RWPE2 (cell line): ENCODE data around the gene ALK.

ENCODE experiments used
- ATAC-seq: fragments of 200-7000 bp; cut with Tn5 transposase; 3 replicates; pipeline ENCODE4 v1.9.1; 2021; ENCODE audit warnings: low read depth
- DNase-seq: peaks from one replicate; pipeline ENCODE4 v3.0.0-alpha.2; 2020; ENCODE audit warnings: low spot score
- H3K27ac ChIP-seq: fragments of 450-650 bp; 2 replicates; pipeline ENCODE4 v1.5.1; 2017; ENCODE audit warnings: mild to moderate bottlenecking; ENCODE audit not compliant: poor library complexity, severe bottlenecking
- H3K27me3 ChIP-seq: fragments of 250-450 bp; sonication (Bioruptor Pico); 2 replicates; pipeline ENCODE4 v1.5.1; 2021; ENCODE audit warnings: mild to moderate bottlenecking, moderate library complexity; ENCODE audit not compliant: insufficient read depth, poor library complexity, severe bottlenecking
- H3K36me3 ChIP-seq: fragments of 250-450 bp; sonication (Bioruptor Pico); 2 replicates; pipeline ENCODE4 v1.5.1; 2020; ENCODE audit warnings: low read depth, mild to moderate bottlenecking, moderate library complexity
- H3K4me1 ChIP-seq: fragments of 250-450 bp; sonication (Bioruptor Pico); 2 replicates; pipeline ENCODE4 v1.5.1; 2021; ENCODE audit warnings: mild to moderate bottlenecking, moderate library complexity; ENCODE audit not compliant: insufficient read depth, poor library complexity, severe bottlenecking
- H3K4me3 ChIP-seq: fragments of 250-450 bp; sonication (Bioruptor Pico); 2 replicates; pipeline ENCODE4 v1.5.1; 2021; ENCODE audit warnings: mild to moderate bottlenecking, moderate library complexity; ENCODE audit not compliant: severe bottlenecking
- H3K9me3 ChIP-seq: fragments of 250-450 bp; sonication (Bioruptor Pico); 2 replicates; pipeline ENCODE4 v1.5.1; 2021; ENCODE audit warnings: mild to moderate bottlenecking, moderate library complexity; ENCODE audit not compliant: severe bottlenecking
- TF ChIP-seq, protein P1 (sequence below): fragments of 450-650 bp; IDR thresholded peaks from one replicate; pipeline ENCODE4 v1.5.1; 2017; ENCODE audit warnings: mild to moderate bottlenecking, moderate library complexity; ENCODE audit not compliant: poor library complexity, severe bottlenecking

Gene ALK

DNA sequence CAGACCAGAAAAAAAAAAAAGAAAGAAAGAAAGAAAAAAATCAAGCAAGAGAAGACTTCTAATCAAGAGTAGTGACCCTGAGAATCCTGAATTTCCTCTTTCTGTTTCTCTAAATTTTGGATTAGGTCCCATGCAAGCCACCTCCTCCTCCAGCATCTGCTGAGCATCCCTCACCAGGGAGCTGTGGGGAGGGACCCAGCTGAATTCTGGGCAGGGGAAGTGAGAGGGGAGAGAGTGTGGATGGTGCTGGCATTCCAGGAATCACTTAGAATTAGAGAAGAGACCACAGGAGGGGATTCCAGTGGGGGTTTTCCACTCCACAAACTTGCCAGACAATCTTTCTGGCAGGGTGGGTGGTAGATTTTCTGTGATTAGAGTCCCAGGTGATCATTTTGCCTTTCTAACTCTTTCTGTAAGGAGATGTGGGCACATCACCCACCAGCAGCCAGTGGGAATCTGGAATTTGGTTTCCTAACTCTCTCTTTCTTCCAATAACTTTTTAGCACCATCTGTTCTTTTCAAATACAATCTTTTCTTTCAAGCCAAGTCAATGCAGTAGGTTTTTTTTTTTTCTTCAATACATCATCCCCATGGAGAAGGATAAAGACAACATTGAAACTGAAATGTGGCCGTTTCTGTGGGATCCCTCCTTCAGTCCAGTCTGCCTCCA lies 526.9 kb downstream of the ALK start:
- Histone ChIP-seq H3K27ac (no peak overlapping the region), H3K4me1 (no peaks in the 10 kb centered on the region), H3K9me3 (no peaks in the 10 kb centered on the region), H3K27me3 (no peaks in the 10 kb centered on the region), H3K36me3 (no peaks in the 10 kb centered on the region), H3K4me3 (no peak overlapping the region)
- TF ChIP-seq, protein P1, sequence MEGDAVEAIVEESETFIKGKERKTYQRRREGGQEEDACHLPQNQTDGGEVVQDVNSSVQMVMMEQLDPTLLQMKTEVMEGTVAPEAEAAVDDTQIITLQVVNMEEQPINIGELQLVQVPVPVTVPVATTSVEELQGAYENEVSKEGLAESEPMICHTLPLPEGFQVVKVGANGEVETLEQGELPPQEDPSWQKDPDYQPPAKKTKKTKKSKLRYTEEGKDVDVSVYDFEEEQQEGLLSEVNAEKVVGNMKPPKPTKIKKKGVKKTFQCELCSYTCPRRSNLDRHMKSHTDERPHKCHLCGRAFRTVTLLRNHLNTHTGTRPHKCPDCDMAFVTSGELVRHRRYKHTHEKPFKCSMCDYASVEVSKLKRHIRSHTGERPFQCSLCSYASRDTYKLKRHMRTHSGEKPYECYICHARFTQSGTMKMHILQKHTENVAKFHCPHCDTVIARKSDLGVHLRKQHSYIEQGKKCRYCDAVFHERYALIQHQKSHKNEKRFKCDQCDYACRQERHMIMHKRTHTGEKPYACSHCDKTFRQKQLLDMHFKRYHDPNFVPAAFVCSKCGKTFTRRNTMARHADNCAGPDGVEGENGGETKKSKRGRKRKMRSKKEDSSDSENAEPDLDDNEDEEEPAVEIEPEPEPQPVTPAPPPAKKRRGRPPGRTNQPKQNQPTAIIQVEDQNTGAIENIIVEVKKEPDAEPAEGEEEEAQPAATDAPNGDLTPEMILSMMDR: no peak
- no peak for ATAC-seq
- DNase-seq: no peak

DNA sequence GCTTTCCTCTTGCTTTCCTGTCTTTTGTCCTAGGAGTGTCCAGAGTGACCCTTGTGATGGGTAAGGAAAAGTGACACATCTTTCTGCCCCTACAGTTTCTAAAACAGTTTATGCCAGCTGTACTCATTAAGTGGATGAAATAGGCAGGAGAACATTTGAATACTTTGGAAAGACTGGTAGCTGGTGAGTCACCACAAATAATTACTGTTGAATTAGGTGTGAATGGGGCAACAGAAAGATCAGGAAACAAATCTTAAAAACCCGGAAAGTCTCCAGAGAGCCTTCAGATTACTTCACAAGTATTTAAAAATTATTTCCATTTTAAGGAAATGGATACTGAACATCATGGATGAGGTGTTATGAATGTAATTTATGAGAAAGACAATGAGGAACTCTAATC lies 527.7 kb downstream of the ALK start:
- ATAC-seq: no peak
- Histone ChIP-seq H3K4me3 (no peak overlapping the region), H3K4me1 (no peaks in the 10 kb centered on the region), H3K36me3 (no peaks in the 10 kb centered on the region), H3K27me3 (no peaks in the 10 kb centered on the region), H3K27ac (no peak overlapping the region), H3K9me3 (no peaks in the 10 kb centered on the region)
- TF ChIP-seq, protein P1: no peak
- DNase-seq: no peak

- no peak overlapping the region for H3K4me3 ChIP-seq
- H3K4me1 ChIP-seq: no peaks in the 10 kb centered on the region
- no peak overlapping the region for H3K27ac ChIP-seq
- TF ChIP-seq, protein P1: no peak
- DNase-seq: no peak
- no peaks in the 10 kb centered on the region for H3K27me3 ChIP-seq
- no peaks in the 10 kb centered on the region for H3K36me3 ChIP-seq
- no peaks in the 10 kb centered on the region for H3K9me3 ChIP-seq
- ATAC-seq: no peak
Observed at GRCh38 chr2:29392774-29393173, 528.6 kb downstream of the ALK start.

DNA sequence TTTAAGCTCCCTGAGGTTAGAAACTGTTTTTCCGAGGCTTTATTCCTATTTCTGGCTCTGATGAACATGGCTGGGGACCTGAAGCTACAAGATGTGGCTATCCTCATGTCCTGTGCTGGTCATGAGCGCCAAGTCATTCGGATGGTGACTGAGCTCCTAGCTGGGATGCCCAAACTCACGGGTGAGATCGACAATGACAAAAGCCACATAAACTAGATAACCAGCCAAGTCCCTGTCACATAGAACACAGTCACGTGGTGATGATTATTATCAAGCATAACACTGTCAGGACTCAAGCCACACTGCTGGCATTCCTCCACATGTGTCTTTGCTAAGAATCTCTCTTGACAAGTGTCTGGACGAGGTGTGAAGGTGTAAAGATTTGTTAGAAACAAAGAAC lies 531.2 kb downstream of the ALK start:
- H3K9me3 ChIP-seq: no peaks in the 10 kb centered on the region
- H3K27ac ChIP-seq: no peak overlapping the region
- no peak for DNase-seq
- H3K4me1 ChIP-seq: no peaks in the 10 kb centered on the region
- no peak overlapping the region for H3K4me3 ChIP-seq
- no peak for ATAC-seq
- no peaks in the 10 kb centered on the region for H3K36me3 ChIP-seq
- no peaks in the 10 kb centered on the region for H3K27me3 ChIP-seq
- TF ChIP-seq, protein P1: no peak

DNA sequence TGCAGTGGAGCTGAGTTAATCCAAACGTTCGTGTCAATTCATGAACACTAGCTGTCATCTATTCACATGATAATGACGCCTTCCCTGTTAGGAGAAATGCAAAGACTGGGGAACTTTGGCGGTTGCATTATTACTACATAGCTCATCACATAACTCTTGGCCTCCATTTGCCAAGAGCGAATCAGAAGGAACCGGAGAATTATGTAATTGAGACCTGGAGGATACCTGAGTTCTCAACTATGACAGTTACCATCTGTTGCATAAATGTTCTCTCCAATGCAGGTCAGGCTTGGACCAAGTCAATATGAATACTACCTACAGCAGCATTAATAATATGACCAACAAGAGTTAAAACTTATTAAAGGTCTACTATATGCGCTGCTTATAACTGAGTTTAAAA lies 531.7 kb downstream of the ALK start:
- H3K27ac ChIP-seq: no peak overlapping the region
- H3K9me3 ChIP-seq: no peaks in the 10 kb centered on the region
- DNase-seq (no peak), ATAC-seq (no peak)
- TF ChIP-seq, protein P1: no peak
- no peaks in the 10 kb centered on the region for H3K4me1 ChIP-seq
- H3K36me3 ChIP-seq: no peaks in the 10 kb centered on the region
- no peaks in the 10 kb centered on the region for H3K27me3 ChIP-seq
- no peak overlapping the region for H3K4me3 ChIP-seq
